ENCODE data around the gene TCP11.

The TCP11 gene

DNA sequence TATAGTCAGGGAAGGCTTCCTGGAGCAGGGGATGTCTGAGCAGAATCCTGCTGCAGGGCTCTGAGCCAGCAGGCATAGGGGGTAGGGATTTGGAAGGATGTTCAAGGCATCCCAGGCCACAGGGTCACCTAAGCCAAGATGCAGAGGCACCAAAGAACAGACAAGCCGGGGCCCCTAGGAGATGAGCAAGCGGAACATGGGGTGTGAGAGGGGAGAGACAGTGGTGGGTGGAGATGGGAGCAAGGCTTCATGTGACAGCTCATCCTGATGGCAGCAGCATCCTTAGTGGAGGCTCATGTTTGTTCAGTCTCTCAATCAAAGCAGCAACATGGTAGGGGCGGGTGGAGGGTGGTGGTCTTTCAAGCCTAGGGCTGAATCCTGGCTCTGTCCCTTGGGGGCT is 29.8 kb upstream of the TCP11 start:
- DNase-seq, result no peak

DNA sequence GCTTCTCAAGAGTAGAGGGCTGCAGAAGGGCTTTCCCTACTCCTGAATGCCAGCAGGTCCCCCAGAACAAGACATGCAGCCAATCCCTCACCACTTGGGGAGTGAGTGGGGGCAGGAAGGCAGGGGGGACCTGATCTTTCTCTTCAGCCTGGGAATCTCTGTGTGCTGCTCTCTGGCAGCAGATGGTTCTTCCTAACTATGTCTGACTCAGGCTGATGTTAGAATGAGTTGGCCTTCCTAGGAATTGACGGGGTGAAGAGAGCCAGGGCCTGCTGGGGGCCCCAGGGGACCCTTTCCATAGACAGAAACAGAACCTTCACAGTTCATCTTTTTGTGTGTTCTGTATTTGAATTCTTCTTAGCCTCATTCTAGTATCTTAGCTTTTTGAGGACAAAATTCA is 29.0 kb upstream of the TCP11 start:
- DNase-seq, result no peak

DNA sequence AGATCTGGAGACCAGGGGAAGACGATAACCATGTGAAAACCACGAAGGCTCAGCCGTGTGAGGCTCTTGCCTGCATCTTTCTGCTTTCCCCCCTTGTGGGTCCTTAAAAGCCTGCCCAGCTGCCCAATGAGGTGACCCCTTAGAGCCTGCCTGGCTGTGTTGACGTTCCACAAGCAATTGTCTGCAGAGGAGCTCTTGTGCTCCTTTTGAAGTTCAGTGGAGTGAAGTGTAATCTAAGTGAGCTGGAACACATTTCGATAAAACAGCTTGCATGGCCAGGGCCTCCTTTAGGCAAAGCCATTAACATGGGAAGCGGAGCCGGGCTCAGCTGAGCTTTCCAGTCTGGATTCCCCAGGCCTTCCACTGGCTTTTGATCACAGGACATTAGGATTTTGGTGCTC is 27.3 kb upstream of the TCP11 start:
- peak; percentile 80 for DNase-seq

DNA sequence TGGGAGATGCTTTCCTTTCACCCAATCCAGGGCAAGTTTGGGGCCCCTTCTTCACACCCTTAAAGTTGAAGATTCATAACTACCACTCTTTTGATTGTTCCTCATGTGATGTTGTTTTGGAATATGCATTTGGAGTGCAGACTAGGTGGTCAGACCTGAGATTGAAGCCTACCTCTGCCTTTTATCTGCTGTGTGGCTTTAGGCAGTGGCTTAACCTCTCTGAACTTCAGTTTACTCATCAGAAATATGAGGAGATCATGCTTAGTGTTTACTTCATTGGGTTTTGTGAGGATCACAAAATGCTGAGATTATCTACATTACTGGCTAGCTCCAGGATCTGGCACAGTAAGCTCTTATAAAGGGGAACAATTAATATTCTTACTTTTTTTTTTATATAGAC is 26.4 kb upstream of the TCP11 start:
- no peak for DNase-seq

DNA sequence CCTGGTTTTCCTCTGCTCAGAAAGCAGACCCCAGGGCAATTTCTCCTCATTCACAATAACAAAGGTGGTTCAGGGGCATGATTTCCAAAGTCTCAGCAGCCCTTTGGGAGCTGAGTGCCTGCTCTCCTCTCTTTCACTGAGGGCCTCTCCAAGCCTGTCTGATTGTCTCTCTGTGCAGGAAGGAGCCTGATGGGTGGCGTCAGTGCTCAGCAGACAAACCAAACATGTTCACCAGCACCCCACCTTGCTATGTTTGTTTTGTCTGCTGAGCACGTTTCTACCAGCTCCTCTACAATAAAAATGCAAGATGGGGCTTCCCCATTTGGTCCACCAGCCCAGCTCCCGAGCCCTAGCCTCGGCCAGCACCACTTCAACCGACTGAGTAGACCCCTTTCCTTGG is 25.4 kb upstream of the TCP11 start:
- peak; percentile 69 for DNase-seq

DNA sequence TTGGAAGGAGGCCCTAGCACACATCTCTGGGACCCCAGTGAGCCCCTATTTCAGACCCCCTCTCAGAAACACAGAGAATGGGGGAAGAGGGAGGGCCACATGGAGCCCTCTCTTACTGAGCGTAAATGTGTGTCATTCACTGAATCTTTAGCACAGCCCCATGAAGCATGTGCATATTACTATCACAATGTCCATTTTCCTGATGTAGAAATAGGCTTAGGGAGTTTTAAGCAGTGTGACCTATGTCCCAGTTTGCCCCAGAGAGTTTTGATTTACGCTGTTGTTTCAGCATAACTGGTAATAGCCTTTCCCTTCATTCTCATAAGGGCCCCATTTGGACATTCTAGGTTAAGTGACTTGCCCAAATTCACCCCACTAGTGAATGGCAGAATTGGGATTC is 25.0 kb upstream of the TCP11 start:
- no peak for DNase-seq

DNA sequence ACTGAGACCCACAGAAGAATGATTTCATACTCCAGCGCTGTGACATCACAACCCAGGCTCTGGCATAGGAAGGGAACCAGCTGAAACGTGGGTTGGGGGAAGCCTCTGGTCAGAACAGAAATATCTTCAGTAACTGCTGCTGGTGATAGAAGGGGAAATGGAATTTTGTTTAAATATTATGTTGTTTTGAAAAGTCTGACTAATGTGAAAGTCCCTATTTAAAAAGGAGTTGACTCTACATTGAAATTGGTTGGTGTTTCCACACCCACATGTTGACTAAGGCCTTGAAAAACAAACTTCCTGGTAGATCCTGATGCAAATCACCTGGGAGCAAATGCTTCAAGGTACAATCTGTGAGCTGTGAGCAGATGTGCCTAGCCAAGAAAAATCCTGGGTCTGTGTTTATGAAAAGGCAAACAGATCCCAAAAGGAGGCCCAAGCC is 24.5 kb upstream of the TCP11 start:
- DNase-seq, result no peak

DNA sequence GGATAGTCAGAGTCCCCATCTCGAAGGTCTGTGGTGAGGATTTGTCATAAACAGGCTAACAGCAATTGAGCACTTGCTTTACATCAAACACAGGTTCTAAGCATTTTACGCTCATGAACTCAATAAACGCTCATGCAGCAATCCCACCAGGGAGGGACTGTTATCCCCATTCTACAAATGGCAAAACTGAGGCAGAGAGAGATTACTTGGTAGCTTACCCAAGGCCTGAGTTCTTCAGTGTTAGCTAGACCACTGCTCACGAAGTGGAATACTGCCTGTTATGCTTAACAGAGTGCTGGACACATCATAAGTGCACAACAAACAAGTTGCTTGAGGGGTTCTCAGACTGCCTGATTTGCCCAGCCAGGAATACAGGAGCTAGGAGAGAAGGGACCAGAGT is 23.7 kb upstream of the TCP11 start:
- DNase-seq, result no peak

DNA sequence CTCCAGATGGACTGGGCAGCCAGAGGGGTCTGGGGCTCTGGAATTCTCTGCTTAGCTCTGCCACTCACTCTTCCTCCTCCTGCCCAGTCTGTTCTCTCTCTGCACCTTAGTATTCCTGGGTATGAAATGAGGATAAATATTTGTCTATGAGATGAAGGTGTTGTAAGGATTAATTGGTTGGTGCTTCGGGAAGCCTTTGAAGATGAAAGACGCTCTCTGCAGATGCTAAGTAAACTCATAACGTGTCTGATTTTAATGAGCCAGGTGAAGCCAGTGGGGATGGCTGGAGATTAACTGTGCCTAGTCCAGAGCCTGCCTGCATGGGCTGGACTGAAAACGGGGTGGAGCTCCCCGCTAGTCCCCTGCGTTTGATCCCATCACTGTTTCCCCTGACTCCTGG is 23.1 kb upstream of the TCP11 start:
- no peak for DNase-seq

DNA sequence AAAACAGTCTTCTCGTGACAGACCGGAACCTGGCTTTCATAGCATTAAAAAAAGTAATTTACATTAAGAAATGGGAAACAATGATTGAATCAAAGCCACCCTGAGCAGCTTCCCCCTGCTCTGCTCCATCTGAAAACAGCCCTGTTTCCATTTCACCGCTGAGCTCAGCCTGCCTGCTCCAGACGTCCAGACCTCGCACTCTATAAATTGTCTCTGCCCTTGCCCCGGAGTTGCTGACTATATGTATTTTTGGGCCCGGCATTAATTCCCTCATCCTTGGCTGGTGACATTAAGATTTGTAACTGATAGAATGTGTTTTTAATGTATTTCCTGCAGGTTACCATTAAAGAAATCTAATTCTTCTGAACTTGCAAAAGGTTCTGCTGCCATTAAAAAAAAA is 22.7 kb upstream of the TCP11 start:
- DNase-seq, result no peak

DNA sequence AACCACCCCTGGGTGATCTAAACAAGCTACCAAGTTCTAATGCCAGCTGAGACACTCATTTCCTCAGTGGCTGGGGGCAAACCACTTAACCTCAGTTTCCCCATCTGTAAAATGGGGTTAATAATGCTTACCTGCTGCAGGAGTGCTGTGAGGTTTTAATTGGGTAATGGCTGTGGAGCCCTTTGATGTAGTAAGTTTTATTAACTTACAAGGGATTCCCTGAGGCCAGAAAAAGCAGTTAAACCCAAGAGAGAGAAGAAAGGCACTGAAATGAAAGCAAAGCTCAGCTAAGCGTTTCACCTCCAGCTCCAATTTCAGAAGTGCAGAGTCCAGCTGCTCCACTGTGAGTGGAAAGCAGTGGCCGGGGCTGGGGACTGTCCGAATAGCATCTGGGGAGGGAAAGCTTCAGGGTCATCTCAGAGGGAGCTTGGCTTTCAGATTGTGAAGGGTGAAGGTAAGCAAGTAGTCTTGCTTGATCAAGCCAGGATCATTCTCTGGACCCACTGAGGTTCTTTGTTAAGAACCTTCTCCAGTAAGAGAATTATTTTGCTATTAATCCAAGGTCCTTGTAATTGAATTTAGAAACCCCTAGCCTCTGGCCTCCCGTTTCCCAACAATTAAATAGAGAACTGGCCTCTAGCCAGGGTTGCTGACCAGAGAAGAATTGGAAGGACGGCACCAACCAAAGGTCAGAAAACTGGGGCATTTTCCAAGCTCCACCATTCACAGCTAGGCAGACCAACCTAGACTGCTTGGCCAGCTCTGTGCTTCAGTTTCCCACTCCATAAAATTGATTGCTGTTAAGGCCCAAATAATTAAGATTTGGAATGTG is 20.9 kb upstream of the TCP11 start:
- DNase-seq, result no peak

DNA sequence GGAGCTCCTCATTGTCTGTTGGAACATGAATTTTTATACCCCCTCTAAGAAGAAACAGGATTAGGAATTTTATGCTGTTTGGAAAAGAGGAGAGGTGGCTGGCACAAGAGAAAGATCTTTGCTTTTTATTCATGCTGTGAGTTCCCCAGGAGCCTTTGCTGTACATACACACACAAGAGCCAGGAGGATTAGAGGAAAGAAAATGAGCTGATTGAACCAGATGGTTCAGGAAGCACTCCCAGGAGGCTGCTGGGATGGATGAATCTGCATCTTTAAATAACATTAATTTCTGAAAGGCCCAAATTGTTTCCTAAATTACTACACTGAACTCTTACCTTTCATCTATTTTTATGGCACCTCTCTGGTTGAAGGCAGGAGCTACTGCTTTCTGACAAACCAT is 20.1 kb upstream of the TCP11 start:
- DNase-seq, result no peak

DNA sequence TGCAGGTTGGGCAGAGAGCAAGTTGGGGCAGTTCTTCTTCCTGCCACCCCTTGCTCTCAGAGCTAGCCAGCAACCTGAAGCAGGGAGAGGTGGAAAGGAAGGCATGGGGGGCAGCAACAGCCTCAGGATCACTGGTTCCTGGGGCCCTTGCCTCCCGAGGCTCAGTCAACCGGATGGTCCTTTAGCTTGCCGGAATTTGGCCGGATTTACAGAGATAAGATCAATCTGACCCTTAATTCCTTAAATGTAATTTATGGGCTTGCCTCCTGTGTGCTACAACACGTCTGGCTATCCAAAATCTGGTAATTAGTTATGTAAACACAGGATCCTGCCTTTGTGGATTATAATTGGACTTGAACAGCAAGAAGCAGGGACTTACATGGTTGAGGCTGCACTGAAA is 19.5 kb upstream of the TCP11 start:
- DNase-seq, result no peak

DNA sequence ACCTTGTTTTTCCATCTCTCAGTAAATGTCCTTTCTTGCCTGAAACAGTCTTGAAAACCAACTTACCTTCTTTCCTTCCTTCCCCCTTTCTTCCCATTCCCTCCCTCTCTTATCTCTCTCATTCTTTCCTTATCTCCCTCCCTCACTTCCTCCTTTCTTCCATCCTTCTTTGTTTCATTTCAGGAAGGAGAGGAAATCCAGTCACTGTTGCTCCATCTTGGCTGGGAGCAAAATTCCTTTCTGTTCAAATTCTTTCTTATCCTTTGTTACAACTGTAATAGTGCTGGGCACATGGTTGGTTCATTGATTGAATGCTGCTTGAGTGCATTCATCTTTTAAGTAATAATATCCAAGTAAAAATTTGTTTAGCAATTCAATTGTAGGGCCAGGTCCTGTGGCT is 17.4 kb upstream of the TCP11 start:
- DNase-seq, result no peak

DNA sequence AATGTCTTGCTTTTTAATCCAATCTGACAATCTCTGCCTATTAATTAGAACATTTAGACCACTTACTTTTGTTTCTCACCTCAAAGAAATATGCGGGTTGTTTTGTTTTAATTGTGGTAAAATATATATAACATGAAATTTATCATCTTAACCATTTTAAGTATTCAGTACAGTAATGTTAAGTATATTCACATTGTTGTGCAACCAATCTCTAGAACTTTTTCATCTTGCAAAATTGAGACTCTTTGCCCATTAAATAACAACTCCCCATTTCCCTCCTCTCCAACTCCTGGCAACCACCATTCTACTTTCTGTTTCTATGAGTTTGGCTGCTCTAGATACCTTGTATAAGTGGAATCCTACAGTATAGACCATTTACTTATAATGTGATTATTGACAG is 13.8 kb upstream of the TCP11 start:
- no peak for DNase-seq

DNA sequence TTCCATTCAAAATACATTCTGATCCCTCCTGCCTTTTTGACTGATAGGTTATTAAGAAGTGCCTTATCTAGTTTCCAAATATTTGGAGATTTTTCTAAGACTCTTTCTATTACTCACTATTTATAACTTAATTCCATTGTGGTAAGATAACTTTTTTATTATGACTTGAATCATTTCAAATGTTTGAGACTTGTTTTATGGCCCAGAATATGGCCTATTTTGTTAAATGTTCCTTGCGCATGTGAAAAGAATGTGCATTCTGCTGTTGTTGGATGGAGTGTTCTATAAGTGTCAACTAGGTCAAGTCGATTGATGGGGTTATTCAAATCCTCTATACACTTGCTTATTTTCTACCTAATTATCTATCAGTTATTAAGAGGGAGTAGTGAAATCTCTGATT is 13.1 kb upstream of the TCP11 start:
- no peak for DNase-seq

DNA sequence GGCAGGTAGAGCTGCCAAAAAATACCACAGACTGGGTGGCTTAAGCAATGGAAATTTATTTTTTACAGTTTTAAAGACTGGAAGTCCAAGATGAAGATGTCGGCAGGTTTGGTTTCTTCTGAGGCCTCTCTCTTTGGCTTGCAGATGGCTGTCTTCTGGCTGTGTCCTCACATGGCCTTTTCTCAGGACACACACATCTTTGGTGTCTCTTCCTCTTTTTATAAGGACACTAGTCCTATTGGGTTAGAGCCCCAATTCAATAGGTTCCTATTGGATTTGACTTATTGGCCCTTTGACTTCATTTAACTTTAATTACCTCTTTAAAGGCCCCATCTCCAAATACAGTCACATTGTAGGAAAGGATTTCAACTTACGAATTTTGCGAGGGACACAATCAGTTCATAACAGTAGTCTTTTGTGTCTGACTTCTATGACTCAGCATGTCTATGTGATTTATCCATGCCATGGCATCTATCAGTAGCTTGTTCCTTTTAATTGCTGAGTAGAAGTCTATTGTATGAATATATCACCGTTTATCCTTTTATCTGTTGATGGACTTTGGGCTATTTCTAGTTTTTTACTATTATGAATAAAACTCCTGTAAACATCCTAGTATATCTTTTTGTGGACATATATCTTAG is 11.0 kb upstream of the TCP11 start:
- DNase-seq, result no peak

DNA sequence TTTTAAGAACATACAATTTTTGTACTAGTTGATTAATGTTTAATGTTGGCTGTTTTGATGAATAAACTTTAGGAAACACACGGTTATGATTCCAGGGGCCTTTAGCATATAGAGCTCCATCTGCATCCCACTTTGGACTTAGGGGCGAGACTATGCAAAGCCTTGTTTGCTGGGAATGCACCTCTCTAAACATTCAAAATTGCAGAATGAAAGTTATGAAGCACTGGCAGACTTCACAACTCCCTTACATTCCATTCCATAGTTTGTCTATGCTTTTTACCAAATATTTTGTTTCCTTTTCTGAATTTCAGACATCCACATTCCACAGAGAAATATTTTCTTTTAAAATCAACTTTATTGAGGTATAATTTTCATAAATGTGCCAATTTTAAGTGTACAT is 10.3 kb upstream of the TCP11 start:
- DNase-seq, result no peak

DNA sequence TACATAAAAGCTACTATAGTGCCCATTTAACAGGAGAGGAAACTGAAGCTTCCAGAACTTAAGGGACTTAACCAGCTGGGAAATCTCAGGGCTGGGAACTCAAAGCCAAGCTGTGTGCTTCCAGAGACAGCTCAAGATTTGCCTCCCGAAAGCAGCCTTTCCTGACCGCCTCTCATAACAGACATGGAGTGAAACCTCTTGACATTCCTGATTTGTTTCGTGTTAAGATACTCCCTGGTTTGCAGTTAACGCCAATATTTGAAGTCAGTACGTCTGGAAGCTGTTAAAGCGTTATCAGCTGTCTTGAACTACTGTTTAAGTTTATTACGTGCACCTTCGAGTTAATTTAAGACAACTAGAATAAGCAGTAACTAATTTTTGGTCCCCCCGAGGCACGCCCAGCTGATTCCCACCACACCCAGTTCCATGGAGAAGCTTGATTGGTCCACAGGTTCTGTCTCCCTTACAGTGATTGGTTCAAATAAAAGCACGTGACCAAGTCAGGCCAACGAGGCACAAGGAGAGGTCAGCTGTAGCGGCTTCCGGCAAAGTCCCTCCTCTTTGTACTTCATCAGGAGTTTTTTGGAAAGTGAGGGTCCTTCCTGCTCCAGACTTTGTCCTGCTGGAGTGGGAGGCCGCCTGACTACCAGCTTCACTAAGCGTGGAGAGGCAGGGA is 8.9 kb upstream of the TCP11 start:
- DNase-seq, result no peak

DNA sequence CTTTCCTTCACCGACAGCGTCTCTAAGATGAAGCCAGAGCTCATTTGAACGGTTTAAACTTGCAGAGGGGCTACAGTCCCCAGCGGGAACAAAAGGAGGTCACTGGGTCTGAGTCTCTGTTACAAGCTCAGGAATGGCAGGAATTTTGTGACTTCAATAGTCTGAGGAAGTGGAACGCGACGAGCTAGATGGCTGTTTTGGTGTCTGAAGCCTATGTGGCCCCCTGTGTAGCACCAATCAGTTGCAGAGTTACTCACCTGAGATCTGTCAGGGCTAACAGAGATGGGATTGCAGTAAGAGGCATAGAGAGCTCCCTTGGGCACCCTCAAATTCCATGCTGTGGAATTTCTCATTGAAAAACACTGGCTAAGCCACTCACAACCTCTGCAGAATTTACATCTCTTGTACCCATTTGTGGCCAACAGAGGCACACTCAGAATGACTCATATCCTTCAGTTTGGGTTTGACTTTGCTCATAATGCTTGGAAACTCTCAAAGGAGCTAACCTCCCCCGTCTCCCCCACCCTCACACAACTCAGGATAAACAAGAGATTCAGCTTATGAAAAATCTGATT is 7.1 kb upstream of the TCP11 start:
- no peak for DNase-seq

DNA sequence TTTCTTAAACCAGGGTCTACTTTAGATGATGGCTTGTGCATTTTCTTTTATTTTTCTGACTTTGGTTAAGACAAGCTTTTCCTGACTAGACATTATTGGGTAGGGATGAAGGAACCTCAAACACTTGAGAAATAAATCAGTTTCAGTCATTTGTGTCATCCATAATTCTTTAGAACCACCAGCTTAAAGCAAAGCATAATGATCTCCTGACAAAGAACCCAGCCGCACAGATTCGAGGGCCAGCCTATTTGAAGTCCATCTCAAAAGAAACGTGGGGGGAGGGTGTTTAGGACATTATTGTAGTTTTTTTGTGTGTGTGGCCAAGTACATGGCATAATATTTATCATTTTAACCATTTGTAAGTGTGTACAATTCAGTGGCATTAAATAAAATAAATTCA is 6.3 kb upstream of the TCP11 start:
- no peak for DNase-seq

DNA sequence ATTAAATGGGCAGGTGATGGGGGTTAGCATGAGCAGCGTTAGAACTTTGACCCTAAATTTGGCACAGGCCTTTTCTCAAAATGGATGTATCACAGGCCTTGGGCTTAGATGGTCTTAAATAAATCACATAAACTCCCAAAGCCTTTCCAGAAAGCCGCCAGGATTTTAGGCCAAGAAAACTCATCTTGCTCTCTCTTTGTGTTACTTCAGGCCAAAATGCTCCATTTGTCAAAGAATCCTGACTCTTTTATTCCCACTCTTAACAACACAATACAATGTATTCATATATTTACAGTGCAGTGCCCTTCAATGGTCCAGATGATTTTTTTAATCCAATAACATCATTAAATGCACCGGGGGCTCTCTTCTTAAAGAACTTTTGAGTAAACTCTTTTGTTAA is 5.9 kb upstream of the TCP11 start:
- DNase-seq, result no peak

DNA sequence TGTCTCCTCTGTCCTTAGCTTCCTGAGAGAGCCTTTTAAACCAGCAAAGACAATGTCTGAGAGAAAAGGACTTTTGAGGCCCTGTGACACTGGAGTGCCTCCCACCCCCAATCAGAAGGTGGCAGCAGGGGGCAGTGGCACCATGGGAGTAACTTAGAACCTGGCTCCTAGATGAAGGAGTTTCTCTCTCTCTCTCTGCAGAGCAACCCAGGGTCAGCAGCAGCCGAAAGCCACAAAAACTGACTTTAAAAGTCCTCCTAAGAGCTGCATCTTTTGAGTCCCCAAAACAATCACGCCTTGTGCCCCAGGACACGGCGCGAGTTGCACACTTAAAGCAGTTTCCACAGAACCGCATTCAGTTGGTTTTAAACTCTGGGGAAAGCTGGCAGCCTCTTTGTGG is 5.3 kb upstream of the TCP11 start:
- DNase-seq, result peak; percentile 32

DNA sequence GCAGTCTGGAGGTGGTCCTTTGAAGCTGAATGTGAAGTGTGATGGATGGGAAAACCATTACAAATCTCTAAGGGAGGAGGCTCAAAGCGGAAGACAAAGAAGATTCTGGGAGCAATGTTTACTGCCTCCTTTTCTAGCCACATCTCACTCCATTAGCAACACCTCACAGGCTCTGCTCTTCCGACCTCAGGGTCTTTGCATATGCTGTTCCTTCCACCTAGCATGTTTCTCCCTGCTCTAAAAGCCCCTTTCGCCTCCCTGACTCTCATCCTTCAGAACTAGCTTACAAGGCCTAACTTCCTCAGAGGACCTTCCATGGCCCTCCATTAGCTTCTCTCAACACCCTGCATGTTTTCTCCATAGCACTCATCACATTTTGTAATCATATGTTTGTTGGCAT is 4.6 kb upstream of the TCP11 start:
- no peak for DNase-seq

Data from NCI-H510A (cell line).